ENCODE results near the gene CPNE4.
A peak's percentile ranks its signal among the peaks of the same experiment; 100 is the strongest.
"Not testable (repeated sequence)": the region's sequence is repeated elsewhere in the genome, so short reads cannot be mapped to it uniquely, and the experiment has no call there.

CPNE4 gene

DNA sequence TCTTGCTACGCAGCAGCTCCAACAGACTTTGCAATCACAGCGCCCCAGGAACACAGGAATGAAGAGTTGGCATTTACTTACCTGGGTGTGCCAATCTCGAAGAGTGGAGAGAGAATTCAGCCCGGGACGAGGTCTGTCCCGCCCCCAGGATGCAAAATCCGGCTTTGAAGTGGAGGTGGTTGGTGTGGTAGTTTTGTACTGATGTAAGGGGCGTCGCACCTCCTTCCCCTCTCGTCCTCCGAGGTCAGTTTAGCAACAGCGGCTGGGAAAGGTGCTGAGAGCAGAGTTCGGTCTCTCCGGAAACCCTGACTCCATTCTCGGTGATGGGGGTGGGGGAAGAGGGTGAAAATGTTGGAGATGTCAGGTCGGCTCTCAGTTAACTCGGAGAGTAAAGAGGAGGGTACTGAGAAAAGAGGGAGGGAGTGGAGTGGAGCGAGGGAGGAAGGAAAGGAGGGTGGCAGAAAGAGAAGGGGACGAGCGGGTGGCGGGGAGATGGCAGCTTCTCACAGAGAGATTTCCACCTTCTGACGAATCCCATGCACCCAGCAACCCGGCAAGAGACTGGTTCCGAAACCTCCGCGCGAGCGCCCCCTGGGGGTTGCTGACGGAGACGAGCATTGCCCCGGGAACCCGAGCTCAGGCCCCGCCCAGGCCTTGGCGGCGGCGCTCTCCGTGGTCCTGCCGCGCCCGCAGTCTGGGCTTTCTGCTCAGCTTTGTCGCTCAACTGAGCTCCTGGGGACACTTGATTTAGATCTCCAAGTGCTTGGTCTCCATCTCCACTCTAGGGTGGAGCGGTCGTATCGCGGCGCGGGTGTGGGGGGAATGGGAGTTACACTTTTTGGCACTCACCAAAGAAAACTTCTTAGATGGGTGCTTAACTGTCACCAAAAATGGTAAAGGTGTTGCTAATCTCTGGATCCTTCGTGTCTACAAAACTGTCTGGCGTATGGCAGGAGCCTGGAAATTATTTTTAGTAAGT is at the start of gene CPNE4:
Gene CPNE4, minus strand, starts transcription at position 529 of the 979 bp plus-strand sequence.
- DNase-seq (ENCODE audit: low spot score): peak; percentile 77

DNA sequence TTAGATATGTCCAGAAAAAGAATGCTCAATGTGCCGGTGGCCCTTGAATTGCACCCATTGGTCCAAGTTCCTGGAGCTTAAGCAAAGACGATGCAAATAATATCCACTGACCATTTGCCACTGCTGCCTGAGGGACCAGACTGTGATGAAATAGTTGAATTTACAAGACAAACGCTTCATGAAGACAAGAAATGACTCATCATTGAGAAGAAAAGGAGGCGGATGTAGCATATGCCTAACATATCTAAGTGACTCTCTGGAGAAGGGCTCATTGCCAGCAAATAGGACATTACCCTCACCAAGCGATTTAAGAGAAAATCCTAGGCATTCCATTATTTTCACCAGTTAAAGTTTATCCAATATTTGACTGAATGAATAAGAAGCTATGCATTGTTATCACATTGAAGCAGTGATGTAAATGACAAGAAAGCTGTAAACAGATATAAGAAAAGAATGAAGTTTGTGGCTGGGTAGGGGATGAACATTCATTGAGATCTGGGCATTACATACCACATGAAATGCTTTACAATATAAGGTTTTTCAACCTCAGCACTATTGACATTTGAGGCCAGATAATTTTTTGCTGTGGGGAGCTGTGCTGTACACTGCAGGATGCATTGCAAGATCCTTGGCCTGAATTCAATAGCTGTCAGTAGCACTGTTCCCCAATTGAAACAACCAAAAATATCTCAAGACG is 48.9 kb upstream of the CPNE4 start:
- DNase-seq (ENCODE audit: low spot score): no peak

DNA sequence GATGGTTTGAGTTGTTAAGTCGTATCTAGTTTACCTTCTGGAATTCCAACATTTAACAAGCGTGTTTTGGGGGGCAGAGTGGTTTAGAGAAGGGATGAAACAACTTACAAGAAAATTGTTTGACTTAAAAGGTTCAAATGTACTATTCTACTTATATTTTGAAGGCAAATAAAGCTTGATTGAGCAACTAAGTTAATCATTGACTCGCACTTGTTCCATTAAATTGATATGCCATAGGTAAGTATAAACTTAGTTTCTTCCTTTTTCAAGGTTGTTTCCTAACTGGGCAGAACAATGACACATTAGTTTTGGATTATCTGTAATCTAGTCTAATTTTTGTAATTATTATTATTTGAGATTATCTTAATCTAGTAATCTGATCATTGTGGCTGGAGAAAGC is 48.3 kb upstream of the CPNE4 start:
- DNase-seq (ENCODE audit: low spot score): no peak

DNA sequence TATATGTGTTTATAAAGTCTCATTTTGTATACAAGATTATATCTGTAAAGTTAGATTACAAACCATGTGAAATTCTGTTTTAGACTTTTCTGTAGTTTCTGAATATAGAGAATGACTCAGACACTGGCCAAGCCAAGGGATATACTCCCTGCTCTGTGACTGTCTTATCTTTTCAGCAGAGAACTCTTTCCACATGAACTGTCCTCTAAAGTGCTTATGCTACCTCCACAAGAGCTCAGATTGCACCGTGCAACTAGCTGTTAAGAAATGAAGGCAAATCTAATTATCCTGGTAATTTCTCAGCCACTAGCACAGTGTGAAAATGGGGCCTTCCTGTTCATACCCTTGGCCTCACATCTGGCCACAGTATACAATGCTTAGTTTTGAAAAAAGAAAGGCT is 44.3 kb upstream of the CPNE4 start:
- DNase-seq (ENCODE audit: low spot score): no peak

DNA sequence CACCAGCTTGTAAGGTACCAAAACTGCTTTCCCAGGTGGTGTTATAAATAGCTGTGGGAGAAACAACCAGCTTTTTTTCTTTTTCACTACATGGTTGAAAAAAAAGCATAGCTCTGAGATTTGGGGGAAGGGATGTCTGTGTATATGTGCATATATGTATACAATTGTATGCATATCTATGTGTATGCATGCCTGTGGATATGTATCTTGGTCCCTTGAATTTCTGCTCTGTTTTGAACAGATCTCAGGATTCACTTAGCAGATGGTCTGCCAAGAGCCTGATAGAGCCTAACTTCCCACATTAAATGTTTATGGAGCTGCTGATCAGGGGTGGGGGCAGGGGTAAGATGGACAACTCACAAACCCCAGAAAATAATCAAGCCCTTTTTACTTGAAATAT is 39.0 kb upstream of the CPNE4 start:
- no peak for DNase-seq (ENCODE audit: low spot score)

DNA sequence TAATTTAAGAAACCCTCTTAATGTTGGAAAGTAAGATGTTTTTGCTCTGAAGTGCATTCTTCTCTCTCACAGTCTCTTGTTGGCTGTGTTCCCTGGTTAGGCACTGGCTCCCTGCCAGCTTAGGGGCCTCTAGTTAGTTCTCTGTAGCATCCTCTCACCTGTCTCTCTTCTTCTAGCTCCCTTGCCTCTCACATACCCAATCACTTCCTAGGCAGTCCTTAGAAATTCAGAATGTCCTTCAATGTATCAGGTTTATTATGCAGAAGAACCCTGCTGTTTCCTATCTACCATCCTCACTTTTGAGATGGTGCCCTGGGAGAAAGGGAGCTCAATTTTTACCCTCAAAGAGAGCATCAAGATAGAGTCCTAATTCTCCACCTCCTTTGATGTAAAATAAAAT is 36.2 kb upstream of the CPNE4 start:
- no peak for DNase-seq (ENCODE audit: low spot score)

DNA sequence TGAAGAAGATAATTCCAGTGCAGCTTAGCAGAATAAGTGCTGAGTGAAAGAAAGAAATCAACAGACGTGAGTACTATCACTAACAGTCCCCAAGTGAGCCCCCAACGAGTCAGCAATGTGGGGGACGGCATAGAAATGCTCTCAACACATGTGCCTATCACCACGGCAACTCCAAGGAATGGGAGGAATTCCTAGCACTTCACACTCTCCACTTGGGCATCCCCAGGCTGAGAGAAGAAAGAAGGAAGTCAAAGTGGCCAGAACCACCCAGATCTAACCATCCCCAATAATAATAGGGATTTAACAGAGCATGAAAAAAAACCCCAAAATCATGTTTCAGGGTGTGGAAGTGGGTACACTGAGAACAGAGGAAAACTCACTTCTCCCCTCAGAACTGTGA is 29.3 kb upstream of the CPNE4 start:
- no peak for DNase-seq (ENCODE audit: low spot score)

DNA sequence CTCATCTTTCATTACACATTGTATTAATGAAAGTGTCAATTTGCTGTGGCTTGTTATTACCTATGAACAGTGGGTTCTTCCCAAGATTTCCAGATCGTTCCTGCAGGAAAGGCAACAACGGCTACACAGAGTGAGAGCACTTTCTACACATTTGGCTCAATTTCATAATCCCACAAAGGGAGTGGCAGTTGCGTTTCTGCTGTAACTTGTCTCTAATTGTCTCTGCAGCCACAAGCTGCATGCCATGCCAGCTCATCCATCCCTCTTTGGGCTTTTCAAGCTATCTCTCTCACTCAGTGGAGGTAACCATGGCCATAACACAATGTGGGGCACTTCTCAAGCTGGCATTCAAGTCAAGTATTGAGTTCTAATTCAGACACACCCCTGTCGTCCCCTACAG is 27.7 kb upstream of the CPNE4 start:
- DNase-seq (ENCODE audit: low spot score): no peak

DNA sequence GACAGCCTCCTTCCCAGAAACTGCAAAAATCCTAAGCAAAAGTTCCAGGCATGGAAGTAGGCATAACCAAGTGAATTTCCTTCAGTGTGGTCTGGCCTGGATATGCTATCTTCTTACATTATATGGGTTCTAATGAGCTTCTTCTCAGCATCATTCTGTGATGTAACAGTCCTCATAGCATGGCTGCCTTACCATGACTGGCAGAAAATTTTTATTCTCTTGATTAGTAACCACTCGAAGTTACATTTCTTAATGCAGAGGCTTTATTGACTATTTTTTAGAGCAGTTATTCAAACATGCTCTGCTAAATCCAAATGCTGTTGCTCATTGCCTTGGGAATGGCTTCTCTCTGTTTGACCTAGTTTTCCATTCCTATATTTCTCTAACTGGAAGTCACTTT is 21.1 kb upstream of the CPNE4 start:
- DNase-seq (ENCODE audit: low spot score): no peak

DNA sequence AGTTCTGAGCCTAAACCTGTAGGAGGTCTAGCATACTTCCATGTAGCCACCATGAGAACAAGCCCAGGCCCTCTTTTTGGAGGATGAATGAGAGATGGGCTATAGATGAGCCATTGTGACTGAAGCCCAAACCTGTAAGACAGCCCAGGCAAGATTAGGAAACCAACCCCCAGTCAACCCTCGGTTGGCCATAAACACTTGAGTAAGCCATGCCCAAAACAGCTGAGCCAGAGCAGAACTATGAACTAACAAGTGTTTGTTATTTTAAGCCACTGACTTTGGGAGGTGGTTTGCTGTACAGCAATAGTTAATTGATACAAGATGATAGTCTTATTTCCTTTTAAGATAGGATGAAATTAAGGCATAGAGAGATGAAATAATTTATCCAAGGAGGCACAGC is 12.4 kb upstream of the CPNE4 start:
- no peak for DNase-seq (ENCODE audit: low spot score)

DNA sequence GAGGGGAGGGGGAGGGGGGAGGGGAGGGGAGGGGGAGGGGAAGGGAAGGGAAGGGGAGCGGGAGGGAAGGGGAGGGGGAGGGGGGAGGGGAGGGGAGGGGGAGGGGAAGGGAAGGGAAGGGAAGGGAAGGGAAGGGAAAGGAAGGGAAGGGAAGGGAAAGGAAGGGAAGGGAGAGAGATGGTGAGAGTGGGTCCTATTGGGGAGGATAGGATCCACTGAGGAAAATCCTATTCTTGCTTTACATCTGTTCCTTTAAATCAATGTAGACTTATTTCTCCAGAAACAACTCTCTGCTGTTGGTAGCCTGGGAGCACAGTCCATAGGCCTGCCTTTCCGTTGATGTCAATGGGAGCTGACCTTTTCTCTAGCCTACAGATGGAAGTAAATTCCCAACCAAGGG is 10.1 kb upstream of the CPNE4 start:
- not testable (repeated sequence) for DNase-seq (ENCODE audit: low spot score)

DNA sequence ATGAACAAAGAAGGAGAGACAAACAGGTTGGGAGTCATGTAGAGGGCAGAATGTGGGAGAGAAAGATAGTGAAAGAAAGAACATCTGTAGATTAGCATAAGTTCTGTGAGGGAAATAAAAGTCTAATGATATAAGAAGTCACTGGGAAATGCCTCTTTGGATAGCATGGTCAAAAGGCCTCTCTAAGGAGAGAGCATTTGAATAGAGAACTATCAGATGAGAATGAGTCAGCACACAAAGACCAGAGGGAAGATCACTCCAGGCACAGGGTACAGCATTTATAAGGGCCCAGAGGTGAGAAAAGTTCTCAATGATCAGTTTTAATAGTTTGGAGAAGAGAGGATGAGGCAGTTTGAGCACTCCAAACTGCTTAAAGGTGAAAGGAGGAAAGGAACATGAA is 7.9 kb upstream of the CPNE4 start:
- DNase-seq (ENCODE audit: low spot score): no peak

DNA sequence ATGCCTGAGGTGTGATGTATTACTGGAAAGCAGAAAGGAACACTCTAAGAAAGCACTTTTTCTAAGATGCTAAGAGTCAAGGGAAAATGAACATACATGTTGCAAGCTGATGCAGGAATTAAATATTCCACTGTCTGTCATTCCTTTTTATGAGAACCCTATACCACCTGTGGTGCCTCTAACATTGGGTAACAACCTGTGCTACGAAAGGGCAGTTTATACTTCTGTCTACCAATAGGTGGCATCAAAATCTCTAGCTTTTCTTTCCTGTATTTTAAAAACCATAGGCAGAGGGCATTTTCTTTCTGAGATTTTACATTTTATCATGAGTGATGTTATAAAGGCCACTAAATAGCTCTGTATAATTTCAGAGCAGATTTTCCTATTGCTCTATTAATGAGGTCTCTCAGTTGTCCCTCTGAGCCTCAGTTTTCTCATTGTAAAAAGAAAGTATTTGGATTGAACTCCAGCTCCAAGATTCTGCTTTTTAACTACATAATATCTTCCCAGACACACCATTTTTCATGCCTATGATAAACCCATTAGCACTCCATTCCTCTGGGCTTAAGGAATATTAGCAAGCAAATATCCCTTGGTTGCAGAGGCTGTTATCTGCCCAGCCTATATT is 3.5 kb upstream of the CPNE4 start:
- peak; percentile 7 for DNase-seq (ENCODE audit: low spot score)

DNA sequence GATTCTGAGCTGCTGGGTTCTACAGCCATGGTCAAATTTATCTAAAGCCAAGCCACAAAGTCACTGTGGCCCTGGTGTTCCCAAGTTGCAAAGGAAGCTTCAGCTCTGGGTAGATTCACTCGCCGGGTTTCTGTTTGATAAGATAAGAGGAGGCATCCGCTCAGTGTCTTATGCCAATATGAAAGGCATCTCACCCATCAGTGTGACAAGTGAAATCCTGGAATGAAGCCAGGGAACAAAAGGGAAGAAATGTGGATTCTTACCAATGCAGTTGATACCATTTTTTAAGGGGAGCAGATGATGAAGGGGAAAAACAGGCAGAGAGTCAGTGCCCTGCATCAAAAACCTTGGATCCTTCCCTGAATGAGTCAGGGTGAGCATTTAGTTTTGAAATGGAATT is 2.8 kb upstream of the CPNE4 start:
- peak; percentile 3 for DNase-seq (ENCODE audit: low spot score)

DNA sequence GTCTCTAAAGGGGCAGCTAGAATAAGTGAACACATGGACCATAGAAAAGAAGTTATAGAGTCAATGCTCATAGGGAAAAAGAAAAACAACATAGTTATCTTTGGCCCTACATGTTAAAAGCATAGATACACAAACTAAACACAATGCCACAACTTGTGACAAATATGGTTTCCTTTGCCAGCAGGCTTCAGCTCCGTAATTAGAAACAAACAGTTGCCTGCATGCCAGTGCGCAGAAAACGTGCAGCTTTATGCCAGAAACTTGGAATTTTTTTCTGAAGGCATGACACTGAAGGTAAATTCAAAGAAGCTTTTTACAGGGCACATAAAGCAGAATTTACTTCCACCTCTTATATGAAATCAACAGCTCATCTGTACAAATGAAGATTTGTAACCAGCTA is 2.2 kb upstream of the CPNE4 start:
- DNase-seq (ENCODE audit: low spot score): no peak

DNA sequence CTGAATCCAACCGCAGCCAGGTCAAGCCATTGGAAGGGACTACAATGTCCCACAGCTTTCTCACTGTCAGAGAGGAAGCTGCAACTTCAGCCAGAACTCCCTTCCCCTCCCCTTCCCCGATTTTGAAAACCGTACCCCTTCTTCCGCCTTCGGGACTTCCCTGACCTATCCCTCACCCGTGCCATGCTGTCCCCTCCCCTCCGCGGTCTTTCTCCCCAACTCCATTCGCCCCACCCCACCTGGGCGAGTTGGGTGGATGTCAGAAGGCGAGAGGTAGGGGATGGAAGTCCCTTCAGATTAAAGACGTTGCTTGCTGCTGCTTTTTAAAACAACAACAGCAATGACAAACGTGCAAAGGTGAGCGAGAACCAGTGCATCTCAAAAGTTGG is 723 bp downstream of the CPNE4 start:
- DNase-seq (ENCODE audit: low spot score): no peak

DNA sequence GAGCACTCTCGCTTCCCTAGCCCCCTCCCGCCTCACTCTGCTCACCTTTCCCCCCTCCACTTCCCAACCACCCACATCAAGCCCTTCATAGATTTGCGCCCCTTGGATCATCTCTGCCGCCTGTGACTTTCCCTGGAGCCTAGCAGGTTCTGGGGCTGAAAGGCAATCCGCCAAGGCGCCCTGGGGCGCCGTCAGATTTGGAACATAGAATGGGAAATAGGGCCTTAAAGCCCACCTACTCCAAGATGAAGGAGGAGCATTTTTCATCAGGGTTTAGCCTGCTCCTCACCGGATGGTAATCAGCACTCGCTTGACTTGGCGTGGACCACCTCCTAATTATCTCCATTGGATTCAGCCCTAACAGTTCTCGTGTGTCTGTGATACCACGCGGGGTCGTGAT is 1.3 kb downstream of the CPNE4 start:
- no peak for DNase-seq (ENCODE audit: low spot score)

DNA sequence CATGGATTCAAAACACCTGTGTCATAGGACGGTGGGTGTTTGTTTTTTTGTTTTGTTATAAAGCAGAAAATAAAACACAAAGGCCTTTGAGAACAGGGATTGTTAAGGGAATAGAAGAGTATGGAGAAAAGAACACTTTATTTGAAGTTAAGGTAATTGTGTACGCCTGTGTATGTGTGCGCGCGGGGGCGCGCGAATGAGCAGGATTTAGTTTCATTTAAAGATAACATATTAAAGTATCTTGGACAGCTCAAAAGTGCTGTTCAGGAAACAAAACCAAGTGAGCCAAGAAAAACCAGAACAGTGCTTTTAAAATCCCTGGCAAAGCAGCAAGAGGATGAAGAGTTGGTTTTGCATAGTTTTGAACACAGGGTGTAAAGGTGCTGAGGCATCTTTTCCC is 1.9 kb downstream of the CPNE4 start:
- DNase-seq (ENCODE audit: low spot score): no peak

DNA sequence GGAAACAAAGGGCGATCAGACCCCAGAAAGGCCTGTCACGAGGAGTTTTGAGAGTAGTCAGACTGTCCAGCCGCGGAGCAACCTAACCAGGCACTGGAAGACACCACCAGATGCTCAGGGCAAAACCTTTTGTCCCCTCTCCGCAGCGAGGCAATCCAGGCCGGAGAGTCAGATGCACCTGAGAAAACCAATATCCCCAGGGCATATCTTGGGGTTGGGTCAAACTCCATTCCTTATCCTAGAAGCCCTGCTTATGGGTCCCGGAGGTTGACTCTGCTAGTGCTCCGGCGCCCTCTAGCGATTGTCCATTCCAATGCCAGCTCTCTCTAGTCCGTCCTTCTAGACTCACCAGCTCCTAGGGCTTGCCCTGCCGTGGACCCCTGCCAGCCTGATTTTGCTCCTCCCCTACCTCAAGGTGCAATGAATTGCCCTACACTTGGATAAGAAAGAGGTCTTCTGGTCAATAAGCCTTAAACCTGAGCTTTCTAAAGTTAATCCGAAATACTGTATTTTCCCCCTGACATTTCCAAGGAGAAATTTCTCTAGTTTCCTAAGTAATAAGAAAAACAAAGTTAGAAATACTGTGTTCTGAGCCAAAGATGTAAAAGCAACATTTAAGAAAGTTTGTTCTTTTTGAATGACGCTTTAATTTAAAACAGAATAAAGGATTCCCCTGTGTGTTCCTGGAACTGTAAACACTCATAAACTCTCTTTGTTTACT is 5.5 kb downstream of the CPNE4 start:
- DNase-seq (ENCODE audit: low spot score): peak; percentile 88

DNA sequence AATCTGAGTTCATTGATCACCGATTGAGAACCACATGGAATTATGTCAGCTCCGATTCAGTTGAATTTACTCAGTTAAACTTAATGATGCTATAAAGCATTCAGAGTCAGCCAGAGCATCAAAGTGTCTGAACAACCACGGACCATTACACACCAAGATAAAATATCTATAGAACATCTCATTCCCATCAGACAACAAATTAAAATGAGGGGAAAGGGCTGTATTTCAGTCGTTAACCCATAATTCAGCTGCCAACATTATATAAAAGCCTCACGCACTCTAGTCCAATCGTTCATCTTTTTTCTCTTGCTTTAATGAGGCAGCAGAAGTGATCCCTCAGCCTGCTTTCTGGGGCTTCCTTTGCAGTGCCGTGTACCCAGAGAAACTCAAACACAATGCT is 11.9 kb downstream of the CPNE4 start:
- no peak for DNase-seq (ENCODE audit: low spot score)

DNA sequence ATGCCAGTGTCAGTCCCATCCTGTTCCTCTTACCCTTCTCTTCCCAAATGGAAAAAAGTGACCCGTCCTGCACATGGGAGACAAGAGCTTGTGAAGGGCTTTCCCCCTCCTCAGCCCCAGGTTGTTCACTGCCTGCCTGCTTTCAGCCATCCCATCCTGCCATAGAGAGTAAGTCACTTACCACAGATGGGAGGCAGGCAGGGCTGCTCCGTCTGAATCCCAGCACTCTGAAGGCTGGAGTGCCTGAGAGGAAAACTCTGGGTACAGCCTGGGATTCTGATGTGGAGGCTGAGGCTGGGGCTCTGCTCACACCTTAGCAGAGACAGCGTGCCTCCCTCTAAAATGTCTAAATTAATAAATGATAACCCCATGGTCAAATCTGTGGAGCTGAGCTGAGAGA is 14.8 kb downstream of the CPNE4 start:
- no peak for DNase-seq (ENCODE audit: low spot score)

DNA sequence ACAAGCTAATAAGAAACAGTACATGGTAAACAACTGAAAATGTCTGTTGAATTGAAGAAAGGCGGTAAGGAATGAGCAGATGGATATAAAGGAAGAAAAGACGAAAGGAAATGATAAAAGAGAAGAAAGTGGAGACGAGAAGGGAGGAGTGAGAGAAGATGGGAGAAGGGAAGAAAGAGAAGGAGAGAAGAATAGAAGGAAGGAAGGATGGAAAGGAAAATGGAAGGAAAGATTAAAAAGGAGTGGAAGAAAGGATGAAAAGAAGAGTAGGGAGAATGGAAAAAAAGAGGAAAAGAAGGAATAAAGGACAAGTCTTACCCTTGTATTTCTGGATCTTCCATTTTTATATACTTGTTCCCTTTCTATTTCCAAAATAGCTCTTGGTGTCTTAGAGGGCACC is 17.7 kb downstream of the CPNE4 start:
- no peak for DNase-seq (ENCODE audit: low spot score)
